ENCODE measurements around the gene THSD4.

GRCh38 chr15:71303977-71304376 lies 188.7 kb downstream of the THSD4 start:
- TF ChIP-seq, protein P1, sequence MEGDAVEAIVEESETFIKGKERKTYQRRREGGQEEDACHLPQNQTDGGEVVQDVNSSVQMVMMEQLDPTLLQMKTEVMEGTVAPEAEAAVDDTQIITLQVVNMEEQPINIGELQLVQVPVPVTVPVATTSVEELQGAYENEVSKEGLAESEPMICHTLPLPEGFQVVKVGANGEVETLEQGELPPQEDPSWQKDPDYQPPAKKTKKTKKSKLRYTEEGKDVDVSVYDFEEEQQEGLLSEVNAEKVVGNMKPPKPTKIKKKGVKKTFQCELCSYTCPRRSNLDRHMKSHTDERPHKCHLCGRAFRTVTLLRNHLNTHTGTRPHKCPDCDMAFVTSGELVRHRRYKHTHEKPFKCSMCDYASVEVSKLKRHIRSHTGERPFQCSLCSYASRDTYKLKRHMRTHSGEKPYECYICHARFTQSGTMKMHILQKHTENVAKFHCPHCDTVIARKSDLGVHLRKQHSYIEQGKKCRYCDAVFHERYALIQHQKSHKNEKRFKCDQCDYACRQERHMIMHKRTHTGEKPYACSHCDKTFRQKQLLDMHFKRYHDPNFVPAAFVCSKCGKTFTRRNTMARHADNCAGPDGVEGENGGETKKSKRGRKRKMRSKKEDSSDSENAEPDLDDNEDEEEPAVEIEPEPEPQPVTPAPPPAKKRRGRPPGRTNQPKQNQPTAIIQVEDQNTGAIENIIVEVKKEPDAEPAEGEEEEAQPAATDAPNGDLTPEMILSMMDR (conservative IDR thresholded peaks at IDR 0.05 in 1 of 2, IDR thresholded peaks at IDR 0.05 in 1 of 2; ENCODE audit: low read depth in 1 of 2, low read length in 2 of 2) = no peak
- TF ChIP-seq EZH2 (IDR thresholded peaks at IDR 0.05; ENCODE audit: low read length, missing control alignments) = no peak

All from fibroblast of lung (primary cell).